Measurements from ENCODE around the gene POLR3K.
"Not testable (repeated sequence)": the region's sequence is repeated elsewhere in the genome, so short reads cannot be mapped to it uniquely, and the experiment has no call there.

POLR3K gene

DNA sequence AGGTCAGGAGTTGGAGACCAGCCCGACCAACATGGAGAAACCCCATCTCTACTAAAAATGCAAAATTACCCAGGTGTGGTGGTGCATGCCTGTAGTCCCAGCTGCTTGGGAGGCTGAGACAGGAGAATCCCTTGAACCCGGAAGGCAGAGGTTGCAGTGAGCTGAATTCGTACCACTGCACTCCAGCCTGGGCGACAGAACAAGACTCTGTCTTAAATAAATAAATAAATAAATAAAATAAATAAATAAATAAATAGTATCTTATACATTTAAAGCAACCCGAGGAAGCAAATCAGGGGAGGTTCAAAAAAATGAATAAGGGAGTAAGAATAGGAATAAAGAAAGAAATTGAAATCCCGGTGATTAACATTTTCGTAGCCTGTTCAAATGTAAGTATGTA, 6.9 kb downstream of the POLR3K start:
- not testable (repeated sequence) for H3K27ac ChIP-seq (ENCODE audit: low read length); H3K4me3 ChIP-seq (ENCODE audit: low read depth in 1 of 2, low read length in 2 of 2); H3K27me3 ChIP-seq (ENCODE audit: low read depth, low read length); H3K4me1 ChIP-seq (ENCODE audit: control insufficient read depth in 1 of 2, insufficient read depth in 2 of 2, low read length in 2 of 2); H3K9me3 ChIP-seq (ENCODE audit: control insufficient read depth in 1 of 2, low read length in 2 of 2)
- peaks cover 12 to 21% of the 10 kb centered on the region in 2 donors for H3K36me3 ChIP-seq (ENCODE audit: control insufficient read depth in 1 of 2, insufficient read depth in 2 of 2, low read length in 2 of 2)

DNA sequence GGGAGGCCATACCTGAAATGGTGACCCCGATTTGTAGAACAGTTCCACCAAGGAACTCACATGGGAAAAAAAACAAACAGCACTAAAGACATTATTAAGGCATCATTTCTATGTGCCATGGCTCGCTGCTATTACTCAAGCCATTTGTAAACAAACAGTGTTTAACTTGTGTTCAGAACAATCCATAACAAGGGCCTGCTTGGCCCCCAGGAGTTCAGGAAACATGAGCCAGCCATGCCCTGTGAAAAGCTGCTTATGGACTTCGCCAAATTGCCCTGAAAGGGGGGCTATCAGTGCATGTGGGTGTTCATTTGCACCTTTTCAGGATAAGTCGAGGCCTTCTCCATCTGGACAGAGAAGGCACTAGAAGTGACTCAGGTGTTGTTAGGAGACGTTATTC, 8.0 kb downstream of the POLR3K start:
- H3K36me3 ChIP-seq (ENCODE audit: control insufficient read depth in 1 of 2, insufficient read depth in 2 of 2, low read length in 2 of 2), result peaks cover 12 to 20% of the 10 kb centered on the region in 2 donors
- no peak overlapping the region for H3K27ac ChIP-seq (ENCODE audit: low read length)
- no peak overlapping the region for H3K4me3 ChIP-seq (ENCODE audit: low read depth in 1 of 2, low read length in 2 of 2)

DNA sequence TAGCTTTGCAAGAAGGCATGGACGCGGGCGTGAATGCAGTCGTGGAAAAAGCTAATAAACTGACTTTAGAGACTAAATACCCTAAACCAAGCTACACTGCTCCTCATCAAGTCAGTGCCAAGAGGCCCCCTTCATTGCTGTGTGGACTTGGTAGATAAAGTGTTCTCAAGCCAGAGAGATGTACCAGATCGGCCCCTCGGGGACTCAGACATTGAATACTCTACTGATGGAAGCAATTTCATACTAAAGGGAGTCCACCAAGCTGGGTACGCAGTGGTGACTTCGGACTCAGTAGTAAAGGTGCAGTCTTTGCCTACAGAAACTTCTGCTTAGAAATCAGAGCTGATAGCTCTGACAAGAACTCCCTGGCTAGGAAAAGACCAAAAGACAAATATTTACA, 8.8 kb downstream of the POLR3K start:
- Histone ChIP-seq H3K27me3 (ENCODE audit: low read depth, low read length) (no peaks in the 10 kb centered on the region), H3K4me1 (ENCODE audit: control insufficient read depth in 1 of 2, insufficient read depth in 2 of 2, low read length in 2 of 2) (no peaks in the 10 kb centered on the region), H3K9me3 (ENCODE audit: control insufficient read depth in 1 of 2, low read length in 2 of 2) (no peaks in the 10 kb centered on the region), H3K27ac (ENCODE audit: low read length) (no peak overlapping the region), H3K4me3 (ENCODE audit: low read depth in 1 of 2, low read length in 2 of 2) (no peak overlapping the region), H3K36me3 (ENCODE audit: control insufficient read depth in 1 of 2, insufficient read depth in 2 of 2, low read length in 2 of 2) (peaks cover 12 to 17% of the 10 kb centered on the region in 2 donors)

More for the DNA sequence above, 8.0 kb downstream of the POLR3K start:
- H3K27me3 ChIP-seq (ENCODE audit: low read depth, low read length), result no peaks in the 10 kb centered on the region
- no peaks in the 10 kb centered on the region for H3K4me1 ChIP-seq (ENCODE audit: control insufficient read depth in 1 of 2, insufficient read depth in 2 of 2, low read length in 2 of 2)
- no peaks in the 10 kb centered on the region for H3K9me3 ChIP-seq (ENCODE audit: control insufficient read depth in 1 of 2, low read length in 2 of 2)

DNA sequence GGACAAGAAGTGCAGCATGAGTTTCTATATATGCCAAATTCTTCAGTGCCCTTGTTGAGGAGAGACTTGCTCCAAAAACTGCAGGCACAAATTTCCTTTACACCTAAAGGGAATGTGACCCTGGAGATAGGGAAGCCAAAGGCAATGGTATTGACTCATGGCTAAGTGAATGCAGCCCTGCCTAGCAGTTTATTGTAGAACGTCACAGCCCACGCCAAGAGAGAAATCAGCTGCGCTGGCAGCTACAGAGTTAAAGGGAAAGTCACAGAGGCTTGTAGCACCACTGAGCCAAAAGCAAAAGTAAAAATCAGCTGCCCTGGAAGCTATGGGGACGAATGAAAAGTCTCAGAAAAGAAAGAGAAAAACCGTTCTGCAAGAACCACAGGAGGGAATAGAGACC, 10.1 kb downstream of the POLR3K start:
- peaks cover 12 to 17% of the 10 kb centered on the region in 2 donors for H3K36me3 ChIP-seq (ENCODE audit: control insufficient read depth in 1 of 2, insufficient read depth in 2 of 2, low read length in 2 of 2)

DNA sequence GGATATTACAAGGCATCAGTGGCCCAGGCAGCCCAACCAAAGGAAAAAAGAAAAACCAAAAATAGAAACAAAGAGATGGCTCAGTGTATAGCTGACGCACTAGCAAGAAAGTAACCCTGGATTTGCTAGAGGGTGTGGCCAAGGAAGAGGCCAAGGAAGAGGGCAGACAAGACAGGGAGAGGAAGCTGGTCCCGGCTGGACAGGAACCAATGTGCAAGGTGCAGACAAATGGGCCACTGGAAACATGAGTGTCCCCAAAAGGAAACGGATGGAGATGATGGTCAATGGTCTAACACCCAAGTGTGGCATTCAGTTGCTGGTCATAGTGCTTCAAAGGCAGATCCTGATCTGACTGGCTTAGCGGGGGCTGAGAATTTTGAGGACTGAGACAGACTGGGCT, 10.7 kb downstream of the POLR3K start:
- H3K4me1 ChIP-seq (ENCODE audit: control insufficient read depth in 1 of 2, insufficient read depth in 2 of 2, low read length in 2 of 2), result no peaks in the 10 kb centered on the region
- H3K9me3 ChIP-seq (ENCODE audit: control insufficient read depth in 1 of 2, low read length in 2 of 2), result no peaks in the 10 kb centered on the region
- H3K27ac ChIP-seq (ENCODE audit: low read length), result no peak overlapping the region
- no peak overlapping the region for H3K4me3 ChIP-seq (ENCODE audit: low read depth in 1 of 2, low read length in 2 of 2)
- no peaks in the 10 kb centered on the region for H3K27me3 ChIP-seq (ENCODE audit: low read depth, low read length)
- H3K36me3 ChIP-seq (ENCODE audit: control insufficient read depth in 1 of 2, insufficient read depth in 2 of 2, low read length in 2 of 2), result peaks cover 12 to 17% of the 10 kb centered on the region in 2 donors

More for the DNA sequence above, 10.1 kb downstream of the POLR3K start:
- H3K4me3 ChIP-seq (ENCODE audit: low read depth in 1 of 2, low read length in 2 of 2), result no peak overlapping the region
- no peak overlapping the region for H3K27ac ChIP-seq (ENCODE audit: low read length)
- H3K4me1 ChIP-seq (ENCODE audit: control insufficient read depth in 1 of 2, insufficient read depth in 2 of 2, low read length in 2 of 2), result no peaks in the 10 kb centered on the region
- H3K9me3 ChIP-seq (ENCODE audit: control insufficient read depth in 1 of 2, low read length in 2 of 2), result no peaks in the 10 kb centered on the region
- H3K27me3 ChIP-seq (ENCODE audit: low read depth, low read length), result no peaks in the 10 kb centered on the region

DNA sequence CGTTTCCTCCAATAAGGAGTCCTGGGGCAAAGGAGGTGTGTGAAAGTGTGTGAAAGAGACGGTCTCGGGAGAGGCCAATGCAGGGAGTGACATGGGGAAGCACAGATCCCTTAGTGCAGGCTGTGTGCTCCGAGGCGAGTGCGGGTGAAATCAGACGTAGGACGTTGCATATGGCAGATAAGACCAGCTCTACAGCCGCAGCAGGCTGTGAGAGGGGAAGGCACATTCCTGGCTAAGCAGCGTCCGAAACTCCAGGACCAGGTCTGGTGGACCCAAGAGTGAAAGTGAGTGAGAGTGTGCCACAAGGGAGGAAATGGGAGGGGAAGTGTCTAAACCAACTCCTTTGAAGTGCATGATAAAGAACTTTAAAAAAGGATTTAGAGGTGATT, 11.3 kb downstream of the POLR3K start:
- Histone ChIP-seq H3K27ac (ENCODE audit: low read length) (no peak overlapping the region), H3K4me1 (ENCODE audit: control insufficient read depth in 1 of 2, insufficient read depth in 2 of 2, low read length in 2 of 2) (no peaks in the 10 kb centered on the region), H3K27me3 (ENCODE audit: low read depth, low read length) (no peaks in the 10 kb centered on the region), H3K36me3 (ENCODE audit: control insufficient read depth in 1 of 2, insufficient read depth in 2 of 2, low read length in 2 of 2) (peaks cover 10 to 13% of the 10 kb centered on the region in 2 donors), H3K9me3 (ENCODE audit: control insufficient read depth in 1 of 2, low read length in 2 of 2) (no peaks in the 10 kb centered on the region), H3K4me3 (ENCODE audit: low read depth in 1 of 2, low read length in 2 of 2) (no peak overlapping the region)

DNA sequence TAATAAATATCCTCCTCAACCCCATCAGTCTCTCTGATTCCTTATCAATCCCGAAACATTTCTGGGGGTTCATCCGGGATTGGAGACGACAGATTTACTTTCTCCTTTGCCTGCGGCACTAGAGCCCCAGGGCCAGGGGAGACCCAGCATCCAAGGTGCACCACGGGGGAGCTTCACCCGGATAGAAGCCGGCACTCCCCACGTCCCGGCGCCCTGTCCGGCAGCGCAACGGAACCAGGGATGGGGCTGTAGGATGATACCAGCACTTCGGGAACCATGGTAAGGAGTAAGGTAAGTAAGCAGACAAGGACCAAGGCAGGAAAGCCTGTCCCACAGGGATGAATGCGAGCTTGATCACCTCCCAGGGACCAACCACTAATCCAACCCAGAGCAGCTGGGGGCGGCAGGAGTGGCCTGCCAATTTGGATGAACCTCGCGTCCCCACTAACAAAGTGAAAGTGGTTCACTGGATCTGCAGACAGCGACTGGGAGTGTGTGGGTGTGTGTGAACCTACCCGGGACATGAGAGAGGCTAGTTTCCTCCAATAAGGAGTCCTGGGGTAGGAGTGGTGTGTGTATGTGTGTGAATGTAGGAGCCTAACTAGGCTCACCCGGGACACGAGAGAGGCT, 11.9 kb downstream of the POLR3K start:
- Histone ChIP-seq H3K27me3 (ENCODE audit: low read depth, low read length) (no peaks in the 10 kb centered on the region), H3K4me3 (ENCODE audit: low read depth in 1 of 2, low read length in 2 of 2) (no peak overlapping the region), H3K36me3 (ENCODE audit: control insufficient read depth in 1 of 2, insufficient read depth in 2 of 2, low read length in 2 of 2) (peaks cover 8 to 10% of the 10 kb centered on the region in 2 donors), H3K4me1 (ENCODE audit: control insufficient read depth in 1 of 2, insufficient read depth in 2 of 2, low read length in 2 of 2) (no peaks in the 10 kb centered on the region), H3K9me3 (ENCODE audit: control insufficient read depth in 1 of 2, low read length in 2 of 2) (no peaks in the 10 kb centered on the region), H3K27ac (ENCODE audit: low read length) (no peak overlapping the region)

DNA sequence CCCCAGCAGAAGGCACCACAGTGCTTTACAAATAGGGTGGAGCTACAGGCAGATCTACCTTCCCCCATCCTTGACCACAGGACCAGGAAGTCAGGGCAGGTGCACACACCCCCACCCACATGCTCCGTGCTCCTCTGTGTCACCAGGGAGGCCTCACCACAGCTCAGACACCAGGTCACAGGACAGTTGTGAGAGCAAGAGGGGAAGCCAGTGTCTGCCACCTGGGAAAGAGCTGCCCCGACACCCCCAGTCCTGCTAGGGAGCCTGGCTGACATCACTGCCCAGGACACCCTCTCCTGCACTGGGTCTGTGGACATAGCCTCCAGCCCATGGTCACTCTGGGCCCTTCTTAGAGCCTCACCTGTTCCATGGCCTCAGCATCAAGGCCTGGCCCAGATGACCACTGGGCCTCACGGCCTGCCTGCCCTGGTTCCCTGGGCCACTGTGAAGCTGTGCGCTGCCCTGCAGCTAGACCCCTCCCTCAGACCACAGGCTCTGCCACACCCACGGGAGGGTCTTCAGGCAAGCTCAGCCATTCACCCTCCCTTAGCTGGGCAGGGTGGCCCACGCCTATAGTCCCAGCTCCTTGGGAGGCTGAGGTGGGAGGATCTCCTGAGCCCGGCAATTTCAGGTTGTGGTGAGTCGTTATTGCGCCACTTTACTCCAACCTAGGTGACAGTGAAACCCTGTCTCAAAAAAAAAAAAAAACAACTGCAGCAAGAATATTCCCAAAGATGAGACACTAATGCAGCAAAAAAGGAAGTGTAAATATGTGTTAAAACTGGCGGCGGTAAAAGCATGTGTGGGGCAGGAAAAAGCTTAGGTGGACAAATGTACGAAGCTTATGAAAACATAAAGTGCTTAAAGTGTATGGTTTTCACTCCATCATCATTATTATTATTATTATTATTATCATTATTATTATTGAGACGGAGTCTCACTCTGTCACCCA, 14.2 kb downstream of the POLR3K start:
- H3K36me3 ChIP-seq (ENCODE audit: control insufficient read depth in 1 of 2, insufficient read depth in 2 of 2, low read length in 2 of 2), result no peaks in the 10 kb centered on the region
- H3K4me3 ChIP-seq (ENCODE audit: low read depth in 1 of 2, low read length in 2 of 2), result no peak overlapping the region
- no peaks in the 10 kb centered on the region for H3K9me3 ChIP-seq (ENCODE audit: control insufficient read depth in 1 of 2, low read length in 2 of 2)
- no peak overlapping the region for H3K27ac ChIP-seq (ENCODE audit: low read length)
- H3K4me1 ChIP-seq (ENCODE audit: control insufficient read depth in 1 of 2, insufficient read depth in 2 of 2, low read length in 2 of 2), result no peaks in the 10 kb centered on the region
- H3K27me3 ChIP-seq (ENCODE audit: low read depth, low read length), result no peaks in the 10 kb centered on the region

DNA sequence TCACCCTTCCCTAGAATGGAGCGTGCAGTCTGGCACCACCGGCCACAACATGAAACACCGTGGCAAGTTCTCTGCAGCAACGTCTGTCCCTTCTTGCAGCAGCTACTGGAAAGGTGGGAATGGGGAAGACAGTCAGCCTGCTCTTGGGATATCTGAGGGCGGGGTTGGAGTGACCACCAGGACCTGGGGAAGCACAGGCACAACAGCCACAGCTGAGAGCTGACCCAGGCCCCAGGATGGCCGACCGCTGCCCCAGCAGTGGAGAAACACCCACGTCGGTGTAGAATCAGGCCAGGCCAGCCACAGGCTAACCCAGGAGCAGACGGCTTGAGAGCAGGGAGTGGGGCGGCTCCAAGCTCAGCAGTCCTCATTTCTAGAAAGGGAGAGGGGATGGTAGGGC, 15.2 kb downstream of the POLR3K start:
- not testable (repeated sequence) for H3K9me3 ChIP-seq (ENCODE audit: control insufficient read depth in 1 of 2, low read length in 2 of 2); H3K36me3 ChIP-seq (ENCODE audit: control insufficient read depth in 1 of 2, insufficient read depth in 2 of 2, low read length in 2 of 2); H3K27ac ChIP-seq (ENCODE audit: low read length); H3K4me1 ChIP-seq (ENCODE audit: control insufficient read depth in 1 of 2, insufficient read depth in 2 of 2, low read length in 2 of 2); H3K4me3 ChIP-seq (ENCODE audit: low read depth in 1 of 2, low read length in 2 of 2); H3K27me3 ChIP-seq (ENCODE audit: low read depth, low read length)

DNA sequence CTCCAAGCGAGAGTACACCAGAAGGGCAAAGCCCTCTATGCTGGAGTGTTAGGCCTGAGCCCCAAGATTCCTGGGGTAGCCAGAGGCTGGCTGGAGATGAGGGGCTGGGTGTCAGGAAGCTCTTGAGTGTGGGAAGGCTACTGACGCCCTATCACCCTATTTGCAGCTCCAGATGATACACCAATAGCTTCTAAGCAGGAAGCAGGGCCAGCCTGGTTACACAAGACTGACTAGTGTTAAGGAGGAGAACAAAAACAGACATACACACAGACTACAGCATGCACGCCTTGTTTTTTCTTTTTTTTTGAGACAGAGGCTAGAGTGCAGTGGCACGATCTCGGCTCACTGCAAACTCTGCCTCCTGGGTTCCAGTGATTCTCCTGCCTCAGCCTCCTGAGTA, 15.9 kb downstream of the POLR3K start:
- H3K9me3 ChIP-seq (ENCODE audit: control insufficient read depth in 1 of 2, low read length in 2 of 2), result no peaks in the 10 kb centered on the region
- no peak overlapping the region for H3K4me3 ChIP-seq (ENCODE audit: low read depth in 1 of 2, low read length in 2 of 2)
- no peak overlapping the region for H3K27ac ChIP-seq (ENCODE audit: low read length)
- H3K4me1 ChIP-seq (ENCODE audit: control insufficient read depth in 1 of 2, insufficient read depth in 2 of 2, low read length in 2 of 2), result no peaks in the 10 kb centered on the region
- H3K27me3 ChIP-seq (ENCODE audit: low read depth, low read length), result no peaks in the 10 kb centered on the region
- H3K36me3 ChIP-seq (ENCODE audit: control insufficient read depth in 1 of 2, insufficient read depth in 2 of 2, low read length in 2 of 2), result no peaks in the 10 kb centered on the region

DNA sequence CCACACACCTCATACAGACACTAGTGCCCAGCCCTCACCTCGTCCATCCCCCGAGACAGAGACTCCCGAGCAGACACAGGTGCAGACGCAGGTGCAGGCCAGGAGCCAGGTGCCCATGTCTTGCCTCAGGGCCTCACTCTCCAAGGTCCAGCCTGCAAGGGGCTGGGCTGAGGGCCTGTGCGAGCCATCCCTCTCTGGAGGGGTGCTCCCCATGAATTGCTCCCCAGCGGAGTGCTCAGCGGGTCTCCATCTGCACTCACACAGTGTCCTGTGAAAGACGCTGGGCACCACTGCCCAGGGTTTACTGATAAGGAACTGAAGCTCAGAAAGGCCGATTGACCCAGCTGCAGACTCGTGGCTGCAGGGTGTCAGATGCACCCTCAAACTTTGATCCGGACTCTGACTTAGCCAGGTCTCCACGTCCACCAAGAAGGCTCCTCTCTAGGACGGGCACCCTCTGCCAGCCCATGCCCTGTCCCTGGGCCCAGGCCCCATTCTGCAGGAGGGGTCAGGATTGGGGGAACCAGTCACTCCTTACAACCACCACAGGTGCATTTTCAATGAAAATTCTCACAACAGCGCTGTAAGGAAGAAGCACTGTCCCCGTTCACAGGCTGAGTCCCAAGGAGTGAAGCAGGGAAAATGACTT, 16.9 kb downstream of the POLR3K start:
- Histone ChIP-seq H3K36me3 (ENCODE audit: control insufficient read depth in 1 of 2, insufficient read depth in 2 of 2, low read length in 2 of 2) (no peaks in the 10 kb centered on the region), H3K27ac (ENCODE audit: low read length) (no peak overlapping the region), H3K4me3 (ENCODE audit: low read depth in 1 of 2, low read length in 2 of 2) (no peak overlapping the region), H3K9me3 (ENCODE audit: control insufficient read depth in 1 of 2, low read length in 2 of 2) (no peaks in the 10 kb centered on the region), H3K27me3 (ENCODE audit: low read depth, low read length) (no peaks in the 10 kb centered on the region), H3K4me1 (ENCODE audit: control insufficient read depth in 1 of 2, insufficient read depth in 2 of 2, low read length in 2 of 2) (no peaks in the 10 kb centered on the region)

Data from muscle layer of duodenum (tissue), 2 donors.